Esophagus squamous epithelium (tissue), 5 donors: ENCODE data around the gene RSPO4. TPM values are rescaled to one million over a fixed set of nuclear protein-coding genes. Genes with fewer than 3 reads are reported as not detected.

Experiments
- DNase-seq: peaks from one replicate; lab custom pipeline; 2025; lab: John Stamatoyannopoulos, UW
- H3K27ac ChIP-seq, 4 donors: fragments of 200-600 bp; sonication (generic); one replicate each; pipeline ENCODE4 v1.5.1; 2016 to 2019; ENCODE audit warnings: mild to moderate bottlenecking in 1 of 4
- H3K27me3 ChIP-seq, 4 donors: fragments of 200-600 bp; sonication (generic); 1 replicate in 3 of 4; 2 replicates in 1 of 4; pipeline versions ENCODE4 v1.5.1 to v1.6.0; 2017 to 2021; ENCODE audit warnings: antibody characterized with exemption in 1 of 4
- H3K36me3 ChIP-seq, 3 donors: fragments of 200-600 bp; sonication (generic); one replicate each; pipeline ENCODE4 v1.5.1; 2016 to 2019
- H3K4me1 ChIP-seq, 3 donors: fragments of 200-600 bp; sonication (generic); one replicate each; pipeline ENCODE4 v1.5.1; 2017 to 2019
- H3K4me3 ChIP-seq, 4 donors: fragments of 200-600 bp; sonication (generic); 1 replicate in 3 of 4; 2 replicates in 1 of 4; pipeline ENCODE4 v1.5.1; 2016 to 2019; ENCODE audit warnings: mild to moderate bottlenecking in 2 of 4, moderate library complexity in 1 of 4
- H3K9me3 ChIP-seq, 3 donors: fragments of 200-600 bp; sonication (generic); one replicate each; pipeline ENCODE4 v1.5.1; 2016 to 2019
- POLR2A ChIP-seq, 4 donors: fragments of 450-650 bp; IDR thresholded peaks; one replicate each; pipeline ENCODE4 v1.6.1; 2017; ENCODE audit warnings: antibody characterized with exemption in 4 of 4, mild to moderate bottlenecking in 4 of 4, moderate library complexity in 3 of 4
- WGBS, 2 donors: methylation state at CpG; one replicate each; pipeline ENCODE4 v1.1.5; 2018; 5-methylcytosine and 5-hydroxymethylcytosine counted together
- intact Hi-C: fragments of 100-400 bp; cut with DNase I; formaldehyde crosslinking; loops from one replicate; pipeline ENCODE4 v1.15.0; 2022
- total RNA-seq, 4 donors: library from RNA; depleted of rRNA; stranded (reverse); fragments of >200 nt; gene quantifications; one replicate each; pipeline ENCODE4 v1.1.0, GENCODE V29; 2016
- TF ChIP-seq, protein P1 (sequence below), 6 experiments: fragments of 450-650 bp in 4 of 6; fragments of 200-600 bp in 2 of 6; sonication (generic) in 2 of 6; IDR thresholded peaks; one replicate each; pipeline ENCODE4 v1.5.1; 2016 to 2019; ENCODE audit warnings: antibody characterized with exemption in 6 of 6, mild to moderate bottlenecking in 4 of 6, moderate library complexity in 4 of 6
- donor health status: DM: yes; HTN: yes; CAD: no.

Gene RSPO4
- total RNA-seq, 4 donors from 2014 or later: 0.18 to 0.23 (median 0.19) TPM; not detected in 1

DNA sequence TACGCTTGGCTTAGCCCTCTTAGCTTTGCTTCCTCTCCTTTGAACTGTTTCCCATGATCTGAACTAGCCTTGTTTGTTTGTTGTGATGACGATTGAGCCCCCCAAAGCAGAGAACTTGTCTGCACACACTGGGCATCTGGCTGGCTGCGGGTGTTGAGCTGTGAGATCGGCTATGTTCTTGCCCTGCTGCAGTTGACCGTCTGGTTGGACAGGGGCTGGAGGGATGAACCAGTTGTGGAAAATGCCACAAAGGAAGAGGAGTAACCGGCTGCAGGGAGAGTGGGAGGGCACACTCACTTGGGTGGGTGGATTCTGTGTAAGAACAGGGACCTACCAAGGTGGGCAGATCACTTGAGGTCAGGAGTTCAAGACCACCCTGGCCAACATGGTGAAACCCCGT lies 12.4 kb upstream of the RSPO4 start:
- H3K4me1 ChIP-seq: no peaks in the 10 kb centered on the region
- H3K4me3 ChIP-seq: no peak overlapping the region
- H3K27me3 ChIP-seq: no peaks in the 10 kb centered on the region
- intact Hi-C loops: no loop called here
- no peaks in the 10 kb centered on the region for H3K36me3 ChIP-seq
- no peak overlapping the region for H3K27ac ChIP-seq
- no peaks in the 10 kb centered on the region for H3K9me3 ChIP-seq
- WGBS, 2 donors: 66 to 73% methylated on average over 3 to 4 of the region's 7 CpGs
- no peak for TF ChIP-seq POLR2A (IDR thresholded peaks at IDR 0.05)
- TF ChIP-seq, protein P1, sequence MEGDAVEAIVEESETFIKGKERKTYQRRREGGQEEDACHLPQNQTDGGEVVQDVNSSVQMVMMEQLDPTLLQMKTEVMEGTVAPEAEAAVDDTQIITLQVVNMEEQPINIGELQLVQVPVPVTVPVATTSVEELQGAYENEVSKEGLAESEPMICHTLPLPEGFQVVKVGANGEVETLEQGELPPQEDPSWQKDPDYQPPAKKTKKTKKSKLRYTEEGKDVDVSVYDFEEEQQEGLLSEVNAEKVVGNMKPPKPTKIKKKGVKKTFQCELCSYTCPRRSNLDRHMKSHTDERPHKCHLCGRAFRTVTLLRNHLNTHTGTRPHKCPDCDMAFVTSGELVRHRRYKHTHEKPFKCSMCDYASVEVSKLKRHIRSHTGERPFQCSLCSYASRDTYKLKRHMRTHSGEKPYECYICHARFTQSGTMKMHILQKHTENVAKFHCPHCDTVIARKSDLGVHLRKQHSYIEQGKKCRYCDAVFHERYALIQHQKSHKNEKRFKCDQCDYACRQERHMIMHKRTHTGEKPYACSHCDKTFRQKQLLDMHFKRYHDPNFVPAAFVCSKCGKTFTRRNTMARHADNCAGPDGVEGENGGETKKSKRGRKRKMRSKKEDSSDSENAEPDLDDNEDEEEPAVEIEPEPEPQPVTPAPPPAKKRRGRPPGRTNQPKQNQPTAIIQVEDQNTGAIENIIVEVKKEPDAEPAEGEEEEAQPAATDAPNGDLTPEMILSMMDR (IDR thresholded peaks at IDR 0.05): no peak
- no peak for DNase-seq

DNA sequence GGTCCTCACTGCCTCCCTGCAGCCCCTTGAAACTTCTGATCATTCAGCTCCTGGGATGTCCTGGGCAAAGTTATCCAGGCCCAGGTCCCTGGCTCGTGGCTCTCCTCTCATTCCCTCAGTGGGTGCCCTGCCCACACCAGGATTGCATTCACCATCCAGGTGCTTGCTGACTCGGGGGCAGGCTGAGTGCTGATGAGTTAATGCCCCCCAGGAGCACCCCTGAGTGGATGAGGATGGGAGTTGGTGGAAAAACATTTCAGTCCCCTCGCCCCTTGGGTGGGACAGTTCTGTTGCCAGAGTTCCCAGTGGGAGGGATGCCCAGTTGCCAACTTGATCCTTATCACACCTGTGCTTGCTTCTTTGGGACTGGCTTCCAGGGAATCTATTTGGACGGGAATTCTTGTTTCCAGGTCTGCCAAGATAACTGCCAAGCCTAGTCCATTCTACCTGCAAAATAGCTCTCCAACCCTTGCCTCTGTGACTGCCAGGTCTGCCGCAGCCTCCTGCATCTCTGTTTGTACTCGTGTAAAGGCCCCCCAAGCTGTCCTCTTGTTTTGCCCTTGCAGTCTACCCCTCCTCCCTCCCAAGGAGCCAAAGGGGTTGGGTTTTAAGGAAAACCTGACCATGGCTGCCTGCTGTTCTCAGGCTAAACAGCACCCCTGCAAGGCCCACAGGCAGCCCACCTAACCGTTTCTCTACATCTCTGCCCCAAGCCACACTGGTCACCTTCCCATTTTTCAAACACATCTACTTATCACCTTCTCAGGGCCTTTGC lies 11.6 kb upstream of the RSPO4 start:
- Histone ChIP-seq H3K9me3 (no peaks in the 10 kb centered on the region), H3K27me3 (no peaks in the 10 kb centered on the region), H3K36me3 (no peaks in the 10 kb centered on the region), H3K27ac (no peak overlapping the region), H3K4me1 (no peaks in the 10 kb centered on the region), H3K4me3 (no peak overlapping the region)
- 53 to 63% methylated on average over 6 of the region's 7 CpGs for WGBS, 2 donors
- intact Hi-C loops: no loop called here
- no peak for DNase-seq
- no peak for TF ChIP-seq POLR2A (IDR thresholded peaks at IDR 0.05)
- TF ChIP-seq, protein P1 (IDR thresholded peaks at IDR 0.05): no peak

DNA sequence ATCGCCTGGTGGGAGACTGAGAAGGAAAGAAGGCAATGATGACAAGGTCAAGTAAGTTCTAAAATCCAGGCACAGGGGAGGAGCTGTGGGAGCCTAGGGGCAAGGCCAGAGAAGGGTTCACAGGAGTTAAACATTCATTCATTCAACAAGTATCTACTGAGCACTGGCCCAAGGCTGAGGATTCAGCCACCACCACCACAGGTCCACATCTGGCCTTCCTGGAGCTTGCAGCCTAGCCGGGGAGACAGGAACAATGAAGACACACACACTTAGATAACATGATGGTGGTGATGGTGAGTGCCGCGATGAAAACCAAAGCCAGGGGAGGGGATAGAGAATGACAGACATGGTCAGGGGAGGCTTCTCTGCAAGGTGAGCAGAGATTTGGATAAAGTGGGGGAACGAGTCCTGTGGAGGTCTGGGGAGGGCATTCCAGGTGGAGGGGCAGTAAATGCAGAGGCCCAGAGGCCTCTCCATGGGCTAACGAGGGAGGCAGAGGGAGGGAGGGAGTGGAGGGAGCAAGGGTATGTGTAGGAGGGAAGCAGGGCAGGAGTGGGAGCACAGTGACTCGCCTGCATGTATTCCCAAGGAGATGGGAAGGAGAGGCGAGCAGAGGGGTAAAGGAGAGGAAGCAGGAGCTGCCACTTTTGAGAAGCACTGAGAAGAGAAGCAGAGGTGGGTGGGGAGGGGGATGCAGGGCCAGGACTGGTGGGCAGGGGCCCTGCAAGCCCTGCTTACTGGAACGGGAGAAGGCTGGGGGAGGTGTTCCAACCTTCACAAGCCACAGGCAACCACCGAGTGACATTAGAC lies 10.5 kb upstream of the RSPO4 start:
- intact Hi-C loops: no loop called here
- 58 to 67% methylated on average over 9 to 10 of the region's 10 CpGs for WGBS, 2 donors
- no peak for DNase-seq
- no peak overlapping the region for H3K4me3 ChIP-seq
- H3K27me3 ChIP-seq: no peaks in the 10 kb centered on the region
- no peaks in the 10 kb centered on the region for H3K4me1 ChIP-seq
- no peaks in the 10 kb centered on the region for H3K36me3 ChIP-seq
- TF ChIP-seq POLR2A (IDR thresholded peaks at IDR 0.05): no peak
- TF ChIP-seq, protein P1 (IDR thresholded peaks at IDR 0.05): no peak
- H3K27ac ChIP-seq: no peak overlapping the region
- H3K9me3 ChIP-seq: no peaks in the 10 kb centered on the region

DNA sequence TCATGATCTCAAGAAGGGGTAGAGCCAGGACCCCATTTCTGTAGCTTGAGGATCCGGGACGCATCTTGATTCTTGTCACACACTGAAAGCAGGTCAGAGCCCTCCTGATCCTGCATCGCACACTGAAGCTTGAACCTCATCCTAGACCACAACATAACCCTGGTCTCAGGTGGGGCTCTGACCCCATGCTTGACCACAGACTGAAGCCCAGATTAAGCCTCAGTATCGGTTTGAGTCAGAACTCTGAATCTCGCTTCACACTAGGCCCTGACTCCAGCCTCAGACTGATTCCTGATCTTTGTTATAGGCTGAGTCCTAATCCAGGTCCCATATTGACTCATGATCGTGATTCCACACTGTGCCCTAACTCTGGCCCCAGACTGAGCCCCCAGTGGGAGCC lies 8.5 kb upstream of the RSPO4 start:
- peaks cover 0 to 10% (median 0%) of the 10 kb centered on the region in 4 donors for H3K27me3 ChIP-seq
- no peaks in the 10 kb centered on the region for H3K4me1 ChIP-seq
- no peaks in the 10 kb centered on the region for H3K9me3 ChIP-seq
- DNase-seq: no peak
- H3K4me3 ChIP-seq: no peak overlapping the region
- no peak for TF ChIP-seq POLR2A (IDR thresholded peaks at IDR 0.05)
- TF ChIP-seq, protein P1 (IDR thresholded peaks at IDR 0.05): no peak
- H3K36me3 ChIP-seq: no peaks in the 10 kb centered on the region
- WGBS, 2 donors: 62 to 88% methylated on average over 6 of the region's 6 CpGs
- intact Hi-C loops: no loop called here
- no peak overlapping the region for H3K27ac ChIP-seq
